NCI-H1092 treated with DMSO at 0.1 percent for 48 hours (cell line): Measurements from ENCODE around the gene ZNF526.

Experiments used
- DNase-seq: peaks from one replicate; lab custom pipeline; 2025; lab: John Stamatoyannopoulos, UW

The ZNF526 gene

DNA sequence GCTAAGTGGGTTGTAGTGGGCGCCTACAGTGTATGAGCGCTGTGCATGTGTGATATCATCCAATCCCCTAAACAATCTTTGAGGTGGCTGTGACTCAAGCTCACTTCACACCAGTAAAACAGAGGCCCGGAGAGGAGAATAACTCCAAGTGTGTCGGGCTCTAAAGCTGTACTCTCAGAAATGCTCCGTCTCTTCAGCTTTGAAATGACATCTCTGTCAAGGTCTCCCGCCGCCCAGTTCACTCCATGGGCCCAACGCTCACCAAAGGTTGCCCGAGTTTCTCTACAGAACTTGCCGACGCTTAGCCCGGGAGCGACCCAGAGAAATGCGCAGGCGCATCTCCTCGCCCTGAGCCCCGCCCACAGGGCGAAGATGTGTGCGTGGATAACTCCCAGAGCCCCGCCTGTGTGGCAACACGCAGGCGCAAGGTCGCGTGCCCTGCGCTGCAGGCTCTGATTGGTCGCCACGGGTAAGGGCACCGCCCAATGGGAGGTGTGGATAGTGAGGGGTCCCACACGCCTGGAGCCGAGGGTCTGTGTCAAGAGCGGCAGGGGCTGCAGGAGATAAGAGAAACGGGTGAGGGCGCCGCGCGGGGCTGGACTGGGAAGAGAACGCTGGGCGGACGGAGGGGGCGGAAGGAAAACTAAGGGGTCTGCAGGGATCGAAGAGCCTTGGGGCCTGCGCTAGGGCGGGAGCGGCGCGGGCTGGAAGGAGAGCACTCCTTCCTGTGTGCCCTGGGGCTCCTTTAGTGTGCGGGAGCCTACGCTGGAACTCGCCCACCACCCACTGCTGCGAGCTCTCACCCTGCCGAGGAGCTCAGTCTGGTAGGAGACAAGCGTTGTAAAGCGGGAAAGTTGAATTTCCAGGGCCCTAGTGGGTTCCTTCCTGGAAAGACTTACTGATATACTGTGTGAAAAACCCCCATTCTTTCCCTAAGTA lies at the start of gene ZNF526:
Gene ZNF526 (plus strand): TSS at position 501 of the 939 bp plus-strand sequence. CDS start 4,092 bp downstream, outside the sequence.
- peak; percentile 95 for DNase-seq

GRCh38 chr19:42170715-42171114 lies 49.4 kb upstream of the ZNF526 start:
- no peak for DNase-seq

GRCh38 chr19:42172261-42172660 lies 47.9 kb upstream of the ZNF526 start:
- no peak for DNase-seq

DNA sequence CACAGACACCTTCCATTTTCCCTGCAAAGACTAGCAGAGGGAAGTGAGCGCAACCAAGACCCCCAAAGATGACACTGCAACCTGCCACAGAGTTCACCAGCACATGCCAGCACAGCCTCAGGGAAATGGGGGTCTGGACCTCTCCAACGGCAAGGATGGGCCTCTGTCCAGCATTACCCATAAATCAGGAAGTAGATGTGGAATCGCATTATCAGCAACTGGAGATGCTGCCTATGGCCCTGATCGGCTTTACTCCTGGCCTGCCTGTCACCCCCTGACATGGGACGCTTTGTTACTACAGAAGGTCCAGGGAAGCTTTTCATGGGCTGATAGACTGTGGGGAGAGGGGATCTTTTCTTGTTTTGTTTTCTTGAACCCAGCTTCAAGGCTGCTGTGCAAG lies 46.4 kb upstream of the ZNF526 start:
- DNase-seq = no peak

DNA sequence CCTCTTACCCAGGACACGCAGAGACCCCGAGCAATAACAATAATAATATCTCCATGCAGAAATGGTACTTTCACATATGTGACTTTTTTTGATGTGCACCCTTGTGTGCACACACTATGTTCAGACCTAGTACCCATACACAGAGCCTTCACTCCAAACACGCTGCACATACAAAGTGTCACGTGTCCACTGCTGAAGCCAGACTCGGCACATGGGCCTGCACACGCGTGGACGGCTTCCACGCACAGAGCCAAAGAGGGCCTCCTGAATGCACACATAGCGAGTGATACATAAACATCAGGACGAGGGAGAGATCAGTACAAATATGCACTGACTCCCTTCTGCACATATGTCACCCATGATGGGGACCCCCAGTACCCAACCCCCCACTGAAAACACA lies 45.9 kb upstream of the ZNF526 start:
- no peak for DNase-seq

DNA sequence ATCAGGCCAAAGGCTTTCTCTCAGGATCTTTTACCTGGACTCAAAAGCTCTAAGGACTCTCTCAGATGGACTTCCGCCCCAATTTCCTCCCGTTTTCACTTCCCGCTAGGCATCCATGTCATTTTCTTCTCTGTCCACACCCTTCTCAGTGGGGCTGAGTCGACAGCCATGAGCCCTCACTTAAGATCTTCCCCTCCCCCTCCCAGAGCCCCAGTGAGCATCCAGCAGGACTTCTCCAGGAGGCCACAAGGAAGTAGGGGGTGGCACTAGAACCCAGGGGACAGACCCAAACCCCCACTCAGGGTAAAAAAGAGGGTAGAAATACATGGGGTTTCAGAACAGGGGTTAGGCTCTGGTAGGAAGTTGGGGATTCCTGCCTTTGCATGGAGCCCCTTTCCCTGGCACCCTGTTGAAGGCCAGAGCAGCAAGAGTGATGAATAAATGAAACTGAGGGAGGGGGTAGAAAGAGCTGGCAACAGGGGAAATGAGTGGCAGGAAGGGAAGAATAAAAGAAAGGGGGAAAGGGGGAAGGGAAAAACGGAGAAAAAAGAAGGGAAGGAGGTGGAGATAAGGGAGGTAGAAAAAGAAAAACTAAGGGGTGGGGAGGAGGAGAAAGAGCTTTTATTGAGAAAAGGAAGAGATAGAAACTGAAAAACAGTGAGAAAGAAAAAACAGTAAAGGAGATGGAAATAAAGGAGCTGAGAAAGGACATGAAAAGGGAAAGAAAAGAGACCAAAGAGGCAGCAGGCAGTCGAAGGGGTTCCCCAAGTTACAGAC lies 45.0 kb upstream of the ZNF526 start:
- DNase-seq = no peak

DNA sequence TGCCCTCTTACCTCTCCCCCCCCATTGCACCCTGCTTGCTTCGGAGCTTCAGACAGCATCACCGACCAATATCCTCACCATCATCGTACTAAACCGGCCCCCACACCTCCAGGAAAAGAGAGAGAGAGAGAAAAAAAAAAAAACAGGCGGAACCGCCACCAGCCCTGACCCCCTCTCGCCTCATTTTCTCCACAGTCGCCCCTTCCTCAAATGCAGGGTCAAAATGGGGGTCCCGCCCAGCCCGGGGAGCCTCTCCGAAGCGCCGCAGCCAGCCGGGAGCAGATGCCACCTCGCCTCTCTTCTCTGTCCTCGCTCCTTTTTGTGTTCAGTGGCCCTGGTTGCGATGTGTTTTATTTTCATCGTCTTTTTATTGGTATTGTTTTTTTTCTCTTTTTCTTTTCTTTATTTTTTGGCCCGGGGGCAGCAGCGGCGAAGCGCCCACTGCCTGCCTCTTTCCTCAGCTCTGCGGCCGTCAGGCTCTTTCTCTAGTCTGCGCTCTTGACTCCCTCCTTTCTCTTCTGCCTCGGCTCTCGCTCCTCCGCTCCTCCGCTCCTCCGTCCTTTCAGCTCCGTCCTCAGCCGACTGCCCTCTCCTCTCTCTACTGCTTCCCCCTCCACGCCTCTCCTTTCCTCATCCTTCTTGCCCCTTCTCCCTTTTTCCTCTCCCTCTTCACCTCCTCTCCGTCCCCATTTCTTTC lies 44.0 kb upstream of the ZNF526 start:
- peak; percentile 30 for DNase-seq

DNA sequence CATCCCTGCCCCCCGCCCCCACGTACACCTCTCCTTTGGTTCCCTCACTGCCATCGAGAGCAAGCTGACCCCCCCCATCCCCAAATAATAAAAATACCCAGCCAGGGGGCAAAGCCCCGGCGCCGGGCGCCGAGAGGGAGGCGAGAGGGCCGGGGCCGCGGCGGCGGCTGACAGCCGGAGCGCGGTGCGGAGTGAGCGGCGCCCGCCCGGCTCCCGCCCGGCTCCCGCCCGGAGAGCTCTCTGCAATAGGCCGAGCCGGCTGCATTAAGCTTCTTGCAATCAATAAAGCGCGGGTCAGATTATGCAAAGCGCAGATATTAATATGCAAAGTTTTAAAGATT lies 43.5 kb upstream of the ZNF526 start:
- no peak for DNase-seq

DNA sequence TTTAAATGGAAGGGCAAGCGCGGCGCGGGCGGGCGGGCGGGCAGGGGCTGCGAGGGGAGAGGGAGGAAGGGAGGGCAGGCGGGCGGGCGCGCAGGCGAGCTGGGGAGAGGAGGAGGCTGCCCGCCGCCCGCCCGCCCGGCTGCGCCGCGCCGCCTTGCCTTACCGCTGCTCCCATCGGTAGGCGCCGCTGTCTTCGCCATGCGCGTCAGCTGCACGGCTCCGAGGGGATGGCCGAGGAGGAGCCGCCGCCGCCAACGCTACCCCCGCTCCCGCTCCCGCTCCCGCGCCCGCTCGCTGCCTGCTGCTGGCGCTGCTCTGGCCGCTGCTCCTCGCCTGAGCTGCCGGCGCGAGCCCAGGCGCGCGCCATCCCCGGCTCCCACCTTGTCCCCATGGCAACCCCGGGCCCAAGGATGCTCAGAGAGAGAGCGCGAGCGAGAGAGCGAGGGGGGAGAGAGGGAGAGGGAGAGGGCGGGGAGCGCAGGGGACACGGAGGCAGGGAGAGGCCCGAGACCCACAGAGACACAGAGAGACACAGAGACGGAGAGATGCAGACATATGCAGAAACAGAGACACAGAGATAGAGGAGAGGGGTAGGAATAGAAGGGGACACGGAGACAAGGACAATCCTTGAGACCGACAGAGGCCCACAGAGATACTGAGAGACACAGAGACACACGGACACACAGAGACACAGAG lies 43.0 kb upstream of the ZNF526 start:
- DNase-seq = peak; percentile 91

GRCh38 chr19:42177686-42178019 lies 42.5 kb upstream of the ZNF526 start:
- no peak for DNase-seq

DNA sequence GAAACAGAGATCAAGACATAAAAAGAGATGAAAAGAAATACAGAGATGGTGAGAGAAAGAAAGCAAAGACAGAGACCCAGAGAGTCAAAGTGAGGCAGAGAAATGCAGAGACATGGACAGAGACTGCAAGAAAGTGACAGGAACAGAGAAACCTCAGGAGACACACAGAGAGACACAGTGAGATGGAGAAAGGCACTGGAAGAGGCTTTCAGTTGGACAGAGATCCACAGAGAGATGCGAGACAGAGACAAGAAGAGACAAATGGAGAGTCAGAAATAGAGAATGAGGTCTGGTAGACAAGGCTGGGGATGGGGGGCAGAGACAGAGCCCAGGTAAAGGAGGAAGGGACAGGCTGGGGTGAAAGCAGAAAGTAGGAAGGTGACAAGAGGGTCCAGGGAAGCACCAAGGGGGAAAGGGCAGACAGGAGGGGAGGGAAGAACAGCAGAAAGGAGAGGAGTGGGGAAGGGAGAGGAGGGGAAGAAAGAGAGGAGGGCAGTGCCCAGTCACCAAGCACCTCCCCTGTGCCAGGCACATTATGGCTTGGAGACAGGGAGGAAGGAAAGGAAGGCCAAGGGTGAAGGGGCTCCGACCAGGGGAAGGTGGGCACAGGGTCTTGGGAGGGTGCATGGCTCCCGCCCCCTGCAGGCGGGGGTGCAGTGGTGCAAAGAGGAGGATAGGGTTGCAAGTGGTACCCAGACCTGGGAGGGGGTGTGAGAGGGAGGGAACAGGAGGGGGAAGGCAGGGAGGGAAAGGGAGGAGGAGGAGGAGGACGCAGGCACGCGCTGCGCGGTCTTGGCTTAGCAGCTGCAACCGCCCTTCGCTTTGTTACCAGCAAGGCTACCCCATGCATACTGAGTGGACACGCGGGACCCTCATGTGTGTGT lies 41.1 kb upstream of the ZNF526 start:
- DNase-seq = peak; percentile 27

GRCh38 chr19:42184401-42184861 lies 35.7 kb upstream of the ZNF526 start:
- peak; percentile 64 for DNase-seq

GRCh38 chr19:42185277-42185676 lies 34.8 kb upstream of the ZNF526 start:
- DNase-seq = no peak

DNA sequence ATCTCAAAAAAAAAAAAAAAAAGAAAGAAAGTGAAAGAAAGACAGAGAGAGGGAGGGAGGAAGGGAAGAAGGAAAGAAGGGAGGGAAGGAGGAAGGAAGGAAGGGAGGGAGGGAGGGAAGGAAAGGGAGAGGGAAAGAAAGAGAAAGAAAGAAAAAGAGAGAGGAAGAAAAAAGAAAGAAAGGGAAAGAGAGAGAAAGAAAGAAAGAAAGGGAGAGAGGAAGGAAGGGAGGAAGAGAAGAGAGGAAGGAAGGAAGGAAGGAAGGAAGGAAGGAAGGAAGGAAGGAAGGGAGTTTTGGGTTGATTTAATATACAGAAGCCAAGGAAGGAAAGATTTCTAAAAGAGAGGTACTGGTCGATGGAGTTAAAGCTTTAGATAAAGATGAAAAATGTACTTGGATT lies 31.4 kb upstream of the ZNF526 start:
- no peak for DNase-seq

GRCh38 chr19:42189133-42189532 lies 31.0 kb upstream of the ZNF526 start:
- DNase-seq = no peak

DNA sequence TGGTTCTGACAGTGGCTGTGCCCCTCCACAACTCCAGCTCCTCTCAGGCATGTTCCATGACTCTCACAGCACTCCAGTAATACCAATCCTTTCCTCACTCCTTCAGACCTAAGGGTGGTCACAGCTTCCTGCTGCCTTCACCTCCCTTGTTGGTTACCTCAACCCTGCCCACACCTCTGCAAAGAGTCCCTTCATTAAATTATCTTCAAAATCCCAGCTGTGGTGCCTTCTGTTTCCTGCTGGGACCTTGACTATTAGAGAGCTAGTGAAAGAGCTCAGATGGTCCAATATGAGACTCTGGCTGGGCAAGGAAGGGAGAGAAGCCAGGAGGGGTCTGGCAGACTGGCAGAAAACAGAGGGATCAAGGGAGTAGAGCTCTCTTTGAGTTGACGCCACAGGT lies 28.8 kb upstream of the ZNF526 start:
- no peak for DNase-seq

- DNase-seq = peak; percentile 12
Measured at GRCh38 chr19:42191855-42192254, 28.3 kb upstream of the ZNF526 start.

- DNase-seq = no peak
Measured at GRCh38 chr19:42193294-42193693, 26.8 kb upstream of the ZNF526 start.

DNA sequence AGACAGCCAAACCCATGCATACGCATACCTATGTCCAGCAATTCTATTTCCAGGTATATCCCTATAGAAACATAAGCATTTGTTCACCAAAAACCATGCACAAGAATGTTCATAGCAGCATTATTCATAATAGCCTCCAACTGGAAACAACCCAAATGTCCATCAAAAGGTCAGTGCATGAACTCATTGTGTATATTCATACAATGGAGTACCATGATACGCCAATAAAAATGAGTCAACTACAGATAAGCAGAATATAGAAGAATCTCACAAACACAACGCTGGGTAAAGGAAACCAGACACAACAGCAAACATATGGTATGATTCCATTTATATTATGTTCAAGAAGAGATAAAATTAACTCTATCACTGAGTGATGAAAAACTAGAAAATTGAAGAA lies 26.4 kb upstream of the ZNF526 start:
- no peak for DNase-seq

DNA sequence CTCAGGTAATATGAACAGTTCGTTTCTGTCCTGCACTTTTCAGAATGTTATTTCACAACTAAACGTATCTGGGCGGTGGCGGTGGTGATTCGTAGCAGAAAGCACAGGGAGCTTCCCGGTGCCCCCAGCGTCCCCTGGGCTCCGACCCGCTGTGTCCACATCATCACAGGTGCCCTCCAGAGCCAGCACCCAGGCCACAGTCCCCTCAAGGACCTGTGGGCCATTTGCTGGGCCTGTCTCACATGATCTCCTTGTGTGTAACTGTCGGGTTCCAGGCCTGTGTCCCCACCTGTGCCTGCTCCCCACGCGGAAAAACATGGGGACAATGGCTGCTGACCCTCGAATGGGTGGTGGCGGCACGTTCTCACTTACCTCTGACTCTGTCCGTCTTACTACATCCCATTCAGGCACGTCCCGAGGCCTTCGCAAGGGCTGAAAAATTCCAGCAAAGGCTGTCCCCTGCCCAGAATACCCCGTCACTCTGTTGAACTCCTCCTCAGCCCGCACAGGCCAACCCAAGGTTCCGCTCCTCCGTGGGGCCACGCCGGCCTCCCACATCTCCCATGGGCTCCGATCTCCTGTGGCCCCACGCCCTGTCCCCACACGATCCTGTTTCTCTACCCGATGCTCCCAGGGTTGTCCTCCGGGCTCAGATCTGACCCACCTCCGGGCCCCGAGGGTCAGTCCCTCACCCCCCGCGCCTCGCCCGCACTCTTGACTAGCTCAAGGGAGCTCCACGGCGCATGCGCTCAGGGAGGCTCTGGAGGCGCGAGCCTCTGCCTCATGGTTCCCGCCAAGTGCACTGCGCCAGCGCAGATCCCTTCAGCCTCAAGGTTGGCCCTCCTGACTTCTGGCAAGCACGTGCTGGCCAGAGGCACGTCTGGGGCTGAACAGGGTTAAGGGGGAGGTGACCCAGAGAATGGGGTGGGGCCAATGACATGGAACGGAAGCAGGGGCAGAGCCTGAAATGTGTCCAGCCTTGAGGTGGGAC lies 23.8 kb upstream of the ZNF526 start:
- DNase-seq = no peak
